Neuronal stem cell (in vitro differentiated cells): ENCODE results near the gene ASIP.
A peak's percentile ranks its signal among the peaks of the same experiment; 100 is the strongest.
"Not testable (repeated sequence)": the region's sequence is repeated elsewhere in the genome, so short reads cannot be mapped to it uniquely, and the experiment has no call there.

ENCODE experiments used
- DNase-seq: peaks from one replicate; pipeline ENCODE4 v3.0.0-alpha.2; 2013; ENCODE audit warnings: low spot score
- H2AFZ ChIP-seq: one replicate; pipeline ENCODE4 v1.6.1; 2013; ENCODE audit warnings: mild to moderate bottlenecking, low read length, inconsistent platforms
- H2AK5ac ChIP-seq: 2 replicates; pipeline ENCODE4 v1.6.1; 2013; ENCODE audit warnings: low read depth, mild to moderate bottlenecking, inconsistent platforms, low read length, moderate library complexity, mixed read lengths
- H2BK120ac ChIP-seq: 2 replicates; pipeline ENCODE4 v1.6.1; 2013; ENCODE audit warnings: low read depth, mild to moderate bottlenecking, inconsistent platforms, low read length, moderate library complexity, mixed read lengths
- H2BK12ac ChIP-seq: one replicate; pipeline ENCODE4 v1.6.1; 2013; ENCODE audit warnings: low read length, inconsistent platforms
- H2BK15ac ChIP-seq: 2 replicates; pipeline ENCODE4 v1.6.1; 2013; ENCODE audit warnings: mild to moderate bottlenecking, low read length, inconsistent platforms, mixed read lengths
- H2BK5ac ChIP-seq: one replicate; pipeline ENCODE4 v1.6.1; 2013; ENCODE audit warnings: inconsistent platforms, mild to moderate bottlenecking, low read length, moderate library complexity
- H3K14ac ChIP-seq: one replicate; pipeline ENCODE4 v1.6.1; 2013; ENCODE audit warnings: low read length, inconsistent platforms
- H3K18ac ChIP-seq: 2 replicates; pipeline ENCODE4 v1.6.1; 2013; ENCODE audit warnings: low read length, inconsistent platforms
- H3K23ac ChIP-seq: 2 replicates; pipeline ENCODE4 v1.6.1; 2013; ENCODE audit warnings: low read depth, mild to moderate bottlenecking, mixed read lengths, low read length, inconsistent platforms; ENCODE audit not compliant: poor library complexity
- H3K27ac ChIP-seq: replicated peaks from 3 replicates; pipeline ENCODE4 v1.5.1; 2013; ENCODE audit warnings: low read length, inconsistent platforms
- H3K27me3 ChIP-seq, 3 experiments: 2 replicates each; pipeline ENCODE4 v1.6.1; 2013; ENCODE audit warnings: low read length in 3 of 3, mild to moderate bottlenecking in 2 of 3, inconsistent platforms in 1 of 3, low read depth in 1 of 3, mixed read lengths in 1 of 3, moderate library complexity in 1 of 3; ENCODE audit not compliant: control insufficient read depth in 3 of 3, insufficient read depth in 3 of 3
- H3K36me3 ChIP-seq, 2 donors: replicated peaks in 1 of 2; 2 replicates each; pipeline ENCODE4 v1.6.1; 2013; ENCODE audit warnings: low read length in 2 of 2; ENCODE audit not compliant: control insufficient read depth in 2 of 2, insufficient read depth in 2 of 2
- H3K4ac ChIP-seq: 2 replicates; pipeline ENCODE4 v1.6.1; 2013; ENCODE audit warnings: inconsistent platforms, mild to moderate bottlenecking, low read length, moderate library complexity
- H3K4me1 ChIP-seq, 2 donors: 1 replicate in 1 of 2; 2 replicates in 1 of 2; pipeline ENCODE4 v1.6.1; 2013; ENCODE audit warnings: low read length in 2 of 2, low read depth in 1 of 2; ENCODE audit not compliant: control insufficient read depth in 2 of 2, insufficient read depth in 1 of 2
- H3K4me2 ChIP-seq: one replicate; pipeline ENCODE4 v1.6.1; 2013; ENCODE audit warnings: mild to moderate bottlenecking, low read length, inconsistent platforms; ENCODE audit not compliant: insufficient read depth, poor library complexity, severe bottlenecking
- H3K4me3 ChIP-seq, 2 donors: 2 replicates each; pipeline ENCODE4 v1.5.1; 2013; ENCODE audit warnings: low read length in 2 of 2, mild to moderate bottlenecking in 2 of 2, inconsistent platforms in 1 of 2, moderate library complexity in 1 of 2
- H3K79me1 ChIP-seq: one replicate; pipeline ENCODE4 v1.6.1; 2013; ENCODE audit warnings: low read depth, mild to moderate bottlenecking, inconsistent platforms, low read length, moderate library complexity
- H3K9ac ChIP-seq: one replicate; pipeline ENCODE4 v1.6.1; 2013; ENCODE audit warnings: mild to moderate bottlenecking, low read depth, low read length, inconsistent platforms; ENCODE audit not compliant: poor library complexity
- H3K9me3 ChIP-seq, 2 donors: replicated peaks in 1 of 2; 2 replicates each; pipeline versions ENCODE3 to v1.6.1; 2013; ENCODE audit warnings: low read length in 2 of 2, mild to moderate bottlenecking in 2 of 2, inconsistent platforms in 1 of 2, low read depth in 1 of 2, mixed read lengths in 1 of 2, moderate library complexity in 1 of 2; ENCODE audit not compliant: control insufficient read depth in 2 of 2, insufficient read depth in 1 of 2
- H4K8ac ChIP-seq: one replicate; pipeline ENCODE4 v1.6.1; 2013; ENCODE audit warnings: low read depth, mild to moderate bottlenecking, inconsistent platforms, low read length, moderate library complexity
- H4K91ac ChIP-seq: one replicate; pipeline ENCODE4 v1.6.1; 2013; ENCODE audit warnings: low read length, low read depth, mild to moderate bottlenecking, inconsistent platforms; ENCODE audit not compliant: poor library complexity
- WGBS, 2 donors: extraction: QIAGEN DNeasy Blood & Tissue Kit; methylation state at CpG; one replicate each; pipeline ENCODE4 v1.1.7; 2013; ENCODE audit warnings: missing lambda C conversion rate in 2 of 2, mixed read lengths in 1 of 2; ENCODE audit not compliant: insufficient read length in 2 of 2, insufficient replicate concordance in 1 of 2; ENCODE audit errors: extremely low coverage in 2 of 2; 5-methylcytosine and 5-hydroxymethylcytosine counted together

ASIP gene

DNA sequence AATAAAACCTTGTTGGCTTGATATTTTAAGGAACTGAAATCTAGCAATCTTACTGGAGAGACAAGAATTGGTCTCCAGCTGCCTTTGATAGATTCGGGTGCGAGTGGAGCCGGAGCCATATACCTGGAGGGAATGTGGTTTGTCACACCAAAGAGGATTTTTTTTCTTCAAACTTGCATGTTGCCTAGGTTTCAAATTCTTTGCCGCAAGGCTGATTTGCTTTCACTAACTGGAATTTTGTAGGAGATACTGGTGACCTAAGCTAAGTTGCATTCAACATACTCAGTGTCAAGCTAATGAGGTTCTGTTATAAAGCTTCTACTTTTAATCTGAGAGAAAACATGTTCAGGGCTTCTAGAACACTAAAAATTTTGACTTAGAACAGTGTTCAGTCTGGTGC is 39.7 kb upstream of the ASIP start:
- no peak for DNase-seq

GRCh38 chr20:34205172-34205880 is 35.9 kb upstream of the ASIP start:
- not testable (repeated sequence) for H2BK5ac ChIP-seq, H2BK120ac ChIP-seq, H3K9me3 ChIP-seq, H3K18ac ChIP-seq, H3K79me1 ChIP-seq, H3K27me3 ChIP-seq, H3K23ac ChIP-seq, H3K27ac ChIP-seq, H2BK15ac ChIP-seq, H3K4me3 ChIP-seq, H3K36me3 ChIP-seq, H3K14ac ChIP-seq, H3K4me1 ChIP-seq, H3K4ac ChIP-seq, DNase-seq, H2BK12ac ChIP-seq, H3K9ac ChIP-seq, H2AK5ac ChIP-seq, H4K91ac ChIP-seq, H3K4me2 ChIP-seq, H4K8ac ChIP-seq
- no CpG with 5 or more reads among the region's 21 CpGs for WGBS, 2 donors
- H2AFZ ChIP-seq, result peak overlapping the region; percentile 34

More for the DNA sequence above, 39.7 kb upstream of the ASIP start:
- H3K36me3 ChIP-seq, result no peaks in the 10 kb centered on the region
- H3K4me3 ChIP-seq, result no peak overlapping the region
- no peak overlapping the region for H3K27ac ChIP-seq
- no peak overlapping the region for H4K91ac ChIP-seq
- H3K23ac ChIP-seq, result no peak overlapping the region
- no peak overlapping the region for H2BK12ac ChIP-seq
- no peak overlapping the region for H2AK5ac ChIP-seq
- no peaks in the 10 kb centered on the region for H3K79me1 ChIP-seq
- H3K4ac ChIP-seq, result no peak overlapping the region
- no peak overlapping the region for H3K4me2 ChIP-seq
- no peak overlapping the region for H4K8ac ChIP-seq
- H2BK15ac ChIP-seq, result no peak overlapping the region
- no peak overlapping the region for H2BK5ac ChIP-seq
- H3K4me1 ChIP-seq, result no peaks in the 10 kb centered on the region
- H3K14ac ChIP-seq, result no peak overlapping the region
- no peak overlapping the region for H3K18ac ChIP-seq
- H2BK120ac ChIP-seq, result no peak overlapping the region
- H3K27me3 ChIP-seq, result peaks cover 0 to 7% (median 0%) of the 10 kb centered on the region in 3 experiments
- no peak overlapping the region for H3K9ac ChIP-seq
- H3K9me3 ChIP-seq, result peaks cover 0 to 2% of the 10 kb centered on the region in 2 donors
- no peak overlapping the region for H2AFZ ChIP-seq
- WGBS, 2 donors, result no CpG with 5 or more reads among the region's 4 CpGs

- H2BK12ac ChIP-seq, result no peak overlapping the region
- H2BK15ac ChIP-seq, result peak overlapping the region; percentile 16
- no peak overlapping the region for H3K4me3 ChIP-seq
- no peak overlapping the region for H3K4ac ChIP-seq
- peak overlapping the region; percentile 20 for H3K23ac ChIP-seq
- H2BK5ac ChIP-seq, result no peak overlapping the region
- no peak overlapping the region for H2AFZ ChIP-seq
- no peaks in the 10 kb centered on the region for H3K79me1 ChIP-seq
- H3K27me3 ChIP-seq, result peaks cover 0 to 9% (median 0%) of the 10 kb centered on the region in 3 experiments
- H3K36me3 ChIP-seq, result no peaks in the 10 kb centered on the region
- H4K91ac ChIP-seq, result no peak overlapping the region
- WGBS, 2 donors, result no CpG with 5 or more reads among the region's 3 CpGs
- no peak overlapping the region for H2BK120ac ChIP-seq
- H3K4me2 ChIP-seq, result no peak overlapping the region
- no peak overlapping the region for H3K9ac ChIP-seq
- H3K4me1 ChIP-seq, result no peaks in the 10 kb centered on the region
- peaks cover 6 to 11% of the 10 kb centered on the region in 2 donors for H3K9me3 ChIP-seq
- peak overlapping the region; percentile 63 for H2AK5ac ChIP-seq
- H4K8ac ChIP-seq, result no peak overlapping the region
- H3K18ac ChIP-seq, result no peak overlapping the region
- DNase-seq, result no peak
- no peak overlapping the region for H3K27ac ChIP-seq
- H3K14ac ChIP-seq, result no peak overlapping the region
Observed at GRCh38 chr20:34209111-34209510, 32.1 kb upstream of the ASIP start.

DNA sequence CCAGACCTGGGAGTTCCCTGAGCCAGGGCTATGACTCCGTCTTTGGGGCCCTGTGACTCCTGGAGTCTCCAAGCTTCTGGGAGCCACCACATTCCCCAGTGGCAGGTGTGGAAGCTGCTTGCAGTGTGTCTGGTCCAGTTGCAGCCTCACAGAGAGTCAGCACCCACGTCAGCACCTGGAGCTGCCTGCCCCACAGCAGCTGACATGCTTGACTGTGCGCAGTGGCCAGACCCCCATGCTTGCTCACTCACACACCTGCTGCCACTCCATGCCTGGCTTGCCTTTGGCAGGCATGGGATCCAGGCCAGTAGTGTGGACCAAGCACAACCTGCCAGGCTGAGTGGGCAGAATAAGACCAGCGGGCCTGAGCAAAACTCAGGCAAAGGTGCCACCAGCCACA is 31.0 kb upstream of the ASIP start:
- DNase-seq, result no peak
- Histone ChIP-seq H3K9ac (no peak overlapping the region), H2BK15ac (no peak overlapping the region), H2BK120ac (no peak overlapping the region), H3K14ac (no peak overlapping the region), H3K4me1 (no peaks in the 10 kb centered on the region), H2BK12ac (no peak overlapping the region), H2AK5ac (no peak overlapping the region), H2BK5ac (no peak overlapping the region), H4K91ac (no peak overlapping the region), H3K4ac (no peak overlapping the region), H3K23ac (no peak overlapping the region), H3K4me3 (no peak overlapping the region), H4K8ac (no peak overlapping the region), H3K36me3 (no peaks in the 10 kb centered on the region), H3K27me3 (peaks cover 0 to 21% (median 0%) of the 10 kb centered on the region in 3 experiments), H3K9me3 (peaks cover 6 to 11% of the 10 kb centered on the region in 2 donors), H2AFZ (no peak overlapping the region), H3K79me1 (no peaks in the 10 kb centered on the region), H3K27ac (no peak overlapping the region), H3K4me2 (no peak overlapping the region), H3K18ac (no peak overlapping the region)
- WGBS, 2 donors, result no CpG with 5 or more reads among the region's 4 CpGs
